HG03378 (cell line): ENCODE measurements around the gene URGCP.
"Not testable (repeated sequence)": the region's sequence is repeated elsewhere in the genome, so short reads cannot be mapped to it uniquely, and the experiment has no call there.

ENCODE experiments used
- ATAC-seq: cut with Tn5 transposase; IDR thresholded peaks from one replicate; pipeline ENCODE4 v1.9.1; 2021; ENCODE audit warnings: mild to moderate bottlenecking, moderate library complexity; ENCODE audit not compliant: unreplicated experiment

The URGCP gene

GRCh38 chr7:43843296-43843695 lies 63.1 kb downstream of the URGCP start:
- ATAC-seq = no peak

GRCh38 chr7:43838201-43838658 lies 68.2 kb downstream of the URGCP start:
- no peak for ATAC-seq

DNA sequence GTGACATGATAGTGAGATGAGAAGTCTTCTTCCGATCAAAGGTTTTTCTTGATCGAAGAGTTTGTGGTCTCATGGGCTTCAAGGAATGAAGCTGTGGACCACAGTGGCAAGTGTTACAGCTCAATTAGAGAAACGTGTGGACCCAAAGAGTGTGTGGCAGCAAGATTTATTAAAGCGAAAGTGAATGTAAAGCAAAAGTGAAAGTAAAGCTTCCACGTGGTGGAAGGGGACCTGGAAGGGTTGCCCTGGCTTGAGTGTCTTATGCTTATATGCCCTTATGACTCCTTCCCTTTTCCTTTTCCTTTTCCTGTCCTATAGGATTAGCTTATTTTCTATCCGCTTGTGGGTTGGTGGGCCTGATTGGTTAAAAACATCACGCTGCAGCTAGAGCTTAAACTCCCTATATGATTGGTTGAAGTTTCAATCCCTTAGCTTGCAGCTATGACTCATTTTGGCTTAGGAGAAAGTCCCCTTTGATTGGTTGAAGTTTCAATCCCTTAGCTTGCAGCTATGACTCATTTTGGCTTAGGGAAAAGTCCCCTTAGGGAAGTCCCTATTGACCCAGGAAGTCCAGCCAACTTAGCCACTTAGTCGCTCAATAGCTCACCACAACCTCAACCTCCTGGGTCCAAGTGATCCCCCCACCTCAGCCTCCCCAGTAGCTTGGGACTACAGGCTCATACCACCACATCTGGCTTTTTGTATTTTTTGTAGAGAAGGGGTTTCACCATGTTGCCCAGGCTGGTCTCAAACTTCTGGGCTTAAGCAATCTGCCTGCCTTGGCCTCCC lies 71.7 kb downstream of the URGCP start:
- ATAC-seq = peak; percentile 57

- ATAC-seq = not testable (repeated sequence)
These were observed 75.5 kb downstream of the URGCP start for GRCh38 chr7:43830917-43831316.
